Progenitor cell of endocrine pancreas (in vitro differentiated cells): Measurements from ENCODE around the gene AKT3. TPM values are rescaled to one million over a fixed set of nuclear protein-coding genes. Genes with fewer than 3 reads are reported as not detected.

ENCODE experiments used
- DNase-seq: peaks from one replicate; pipeline ENCODE4 v3.0.0; 2021; ENCODE audit warnings: low spot score; ENCODE audit not compliant: unreplicated experiment
- H3K27ac Mint-ChIP-seq: 2 replicates; pipeline ENCODE4 v1.8.0; 2021; ENCODE audit warnings: mild to moderate bottlenecking, moderate library complexity, mixed read lengths
- H3K27me3 Mint-ChIP-seq: 2 replicates; pipeline ENCODE4 v1.8.0; 2021; ENCODE audit warnings: mixed read lengths
- H3K36me3 Mint-ChIP-seq: 2 replicates; pipeline ENCODE4 v1.8.0; 2022; ENCODE audit warnings: mixed read lengths; ENCODE audit not compliant: insufficient read depth
- H3K4me1 Mint-ChIP-seq: 2 replicates; pipeline ENCODE4 v1.8.0; 2021; ENCODE audit warnings: low read depth, mixed read lengths
- H3K4me3 Mint-ChIP-seq: 2 replicates; pipeline ENCODE4 v1.8.0; 2021; ENCODE audit warnings: low read depth, mild to moderate bottlenecking, moderate library complexity, mixed read lengths
- H3K9me3 Mint-ChIP-seq: 2 replicates; pipeline ENCODE4 v1.8.0; 2021; ENCODE audit warnings: low read depth, mixed read lengths
- total RNA-seq: library from RNA; stranded (reverse); gene quantifications from 2 replicates; pipeline ENCODE4 v1.2.1, GENCODE V29; 2021
- TF ChIP-seq, protein P1 (sequence below): fragments of 200-600 bp; sonication (generic); IDR thresholded peaks from one replicate; pipeline ENCODE4 v1.5.0; 2021; ENCODE audit warnings: antibody characterized with exemption, mild to moderate bottlenecking; ENCODE audit not compliant: unreplicated experiment

The AKT3 gene
- total RNA-seq, 1 donor from 2014 or later: 45.5 TPM

- TF ChIP-seq, protein P1, sequence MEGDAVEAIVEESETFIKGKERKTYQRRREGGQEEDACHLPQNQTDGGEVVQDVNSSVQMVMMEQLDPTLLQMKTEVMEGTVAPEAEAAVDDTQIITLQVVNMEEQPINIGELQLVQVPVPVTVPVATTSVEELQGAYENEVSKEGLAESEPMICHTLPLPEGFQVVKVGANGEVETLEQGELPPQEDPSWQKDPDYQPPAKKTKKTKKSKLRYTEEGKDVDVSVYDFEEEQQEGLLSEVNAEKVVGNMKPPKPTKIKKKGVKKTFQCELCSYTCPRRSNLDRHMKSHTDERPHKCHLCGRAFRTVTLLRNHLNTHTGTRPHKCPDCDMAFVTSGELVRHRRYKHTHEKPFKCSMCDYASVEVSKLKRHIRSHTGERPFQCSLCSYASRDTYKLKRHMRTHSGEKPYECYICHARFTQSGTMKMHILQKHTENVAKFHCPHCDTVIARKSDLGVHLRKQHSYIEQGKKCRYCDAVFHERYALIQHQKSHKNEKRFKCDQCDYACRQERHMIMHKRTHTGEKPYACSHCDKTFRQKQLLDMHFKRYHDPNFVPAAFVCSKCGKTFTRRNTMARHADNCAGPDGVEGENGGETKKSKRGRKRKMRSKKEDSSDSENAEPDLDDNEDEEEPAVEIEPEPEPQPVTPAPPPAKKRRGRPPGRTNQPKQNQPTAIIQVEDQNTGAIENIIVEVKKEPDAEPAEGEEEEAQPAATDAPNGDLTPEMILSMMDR: no peak
- no peaks in the 10 kb centered on the region for H3K4me1 Mint-ChIP-seq
- H3K27ac Mint-ChIP-seq: no peak overlapping the region
- no peak for DNase-seq
- no peak overlapping the region for H3K4me3 Mint-ChIP-seq
- peaks cover 2% of the 10 kb centered on the region for H3K36me3 Mint-ChIP-seq
- no peaks in the 10 kb centered on the region for H3K9me3 Mint-ChIP-seq
- H3K27me3 Mint-ChIP-seq: no peaks in the 10 kb centered on the region
Observed at GRCh38 chr1:243508303-243508713, 341.7 kb downstream of the AKT3 start.

DNA sequence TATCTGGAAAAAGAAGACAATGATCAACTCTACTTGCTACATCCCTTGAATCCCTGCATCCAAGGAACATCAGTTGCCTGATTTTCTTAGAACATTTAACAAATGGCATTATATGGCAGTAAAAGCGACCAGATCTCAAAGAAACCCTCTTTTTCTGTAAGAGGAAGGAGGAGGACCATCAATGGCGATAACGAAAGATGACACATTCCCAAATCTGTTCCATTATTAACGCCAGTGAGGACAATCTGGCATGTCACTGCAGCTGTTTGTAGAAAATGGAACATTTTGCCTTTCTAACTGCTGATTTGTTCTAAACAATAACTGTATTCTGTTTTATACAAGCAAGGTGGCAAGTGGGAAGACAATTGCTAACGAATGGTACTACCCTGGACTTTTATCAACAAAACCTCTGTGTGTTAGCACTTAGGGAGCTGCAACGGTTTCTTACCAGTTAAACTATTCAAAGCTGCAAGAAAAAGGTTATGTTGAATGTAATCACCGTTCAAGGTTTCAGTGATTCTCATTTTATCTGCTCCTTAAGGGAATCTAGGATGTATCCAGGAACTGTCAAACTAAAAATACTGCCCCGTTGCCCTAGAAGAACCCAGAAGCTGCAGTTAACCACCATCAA, 342.3 kb downstream of the AKT3 start:
- no peak for DNase-seq
- Mint-ChIP-seq H3K9me3 (no peaks in the 10 kb centered on the region), H3K27ac (no peak overlapping the region), H3K27me3 (no peaks in the 10 kb centered on the region), H3K36me3 (peaks cover 2% of the 10 kb centered on the region), H3K4me1 (no peaks in the 10 kb centered on the region), H3K4me3 (no peak overlapping the region)
- TF ChIP-seq, protein P1: no peak

DNA sequence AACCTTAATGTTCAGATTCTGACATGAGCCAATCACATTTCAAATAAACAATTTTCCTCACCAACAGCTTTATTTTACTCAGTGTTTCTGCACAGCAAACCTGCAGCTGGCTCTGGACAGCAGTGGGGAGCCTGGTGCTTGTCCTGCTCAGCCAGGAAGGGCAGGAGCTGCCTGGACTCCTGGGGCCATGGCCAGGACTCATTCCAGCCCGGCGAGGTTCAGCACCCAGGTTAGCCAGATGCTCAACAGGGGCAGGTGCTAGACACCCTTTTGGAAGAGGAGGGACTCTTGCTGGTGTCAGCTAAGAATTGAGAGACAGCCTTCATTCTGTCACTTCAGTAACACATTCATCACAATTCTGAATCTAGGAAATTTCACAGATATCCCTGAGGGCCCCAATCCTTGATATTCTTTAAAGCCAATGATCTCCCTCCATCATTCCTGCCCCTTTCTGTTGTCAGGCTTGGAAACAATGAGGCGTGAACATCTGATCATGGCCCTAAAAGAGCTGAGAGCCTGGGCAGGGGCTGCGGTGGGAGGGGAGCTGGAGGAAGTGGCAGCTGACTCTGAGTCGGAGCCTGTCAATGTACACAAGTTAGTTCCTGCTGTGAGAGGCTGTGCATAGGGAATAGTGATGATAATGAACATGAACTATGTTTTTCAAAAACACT, 342.9 kb downstream of the AKT3 start:
- H3K27ac Mint-ChIP-seq: no peak overlapping the region
- DNase-seq: no peak

GRCh38 chr1:243505986-243506689, 343.9 kb downstream of the AKT3 start:
- no peaks in the 10 kb centered on the region for H3K9me3 Mint-ChIP-seq
- no peak overlapping the region for H3K4me3 Mint-ChIP-seq
- H3K36me3 Mint-ChIP-seq: peaks cover under 1% of the 10 kb centered on the region
- no peak for DNase-seq
- TF ChIP-seq, protein P1: no peak
- H3K27me3 Mint-ChIP-seq: no peaks in the 10 kb centered on the region
- no peaks in the 10 kb centered on the region for H3K4me1 Mint-ChIP-seq
- H3K27ac Mint-ChIP-seq: no peak overlapping the region

More for the DNA sequence above, 342.9 kb downstream of the AKT3 start:
- H3K9me3 Mint-ChIP-seq: no peaks in the 10 kb centered on the region
- no peaks in the 10 kb centered on the region for H3K27me3 Mint-ChIP-seq
- H3K4me1 Mint-ChIP-seq: no peaks in the 10 kb centered on the region
- no peak overlapping the region for H3K4me3 Mint-ChIP-seq
- TF ChIP-seq, protein P1: no peak
- H3K36me3 Mint-ChIP-seq: peaks cover 2% of the 10 kb centered on the region

DNA sequence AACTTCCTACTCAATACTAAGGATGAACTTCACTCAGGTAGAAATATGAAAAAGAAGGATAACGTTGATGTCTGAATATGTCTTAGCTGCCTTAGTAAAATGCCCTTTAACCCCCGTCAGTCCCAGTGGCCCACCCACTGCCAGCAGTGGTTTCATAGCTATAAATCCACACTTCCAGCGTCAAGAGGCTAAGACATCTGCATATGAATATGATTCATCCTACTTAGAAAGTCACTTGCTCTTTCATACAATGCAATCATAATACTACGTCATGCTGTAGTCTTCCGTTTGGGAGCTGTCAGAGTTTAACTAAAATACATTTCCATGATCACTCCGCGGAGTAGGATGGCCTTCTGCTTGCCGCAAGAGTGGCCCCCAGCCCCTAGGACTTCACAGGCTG, 346.9 kb downstream of the AKT3 start:
- Mint-ChIP-seq H3K4me1 (peaks cover 4% of the 10 kb centered on the region), H3K27ac (no peak overlapping the region)

More for the DNA sequence above, 346.9 kb downstream of the AKT3 start:
- Mint-ChIP-seq H3K9me3 (no peaks in the 10 kb centered on the region), H3K27me3 (no peaks in the 10 kb centered on the region), H3K4me3 (no peak overlapping the region), H3K36me3 (peaks cover 4% of the 10 kb centered on the region)
- TF ChIP-seq, protein P1: no peak
- DNase-seq: no peak
